H1 (cell line): ENCODE results near the gene ANK2. TPM values are rescaled to one million over a fixed set of nuclear protein-coding genes. Genes with fewer than 3 reads are reported as not detected.

Source experiments
- CTCF ChIA-PET: fragments of 300-600 bp; sonication (Branson Sonifier 250); formaldehyde crosslinking; loops from one replicate; lab custom pipeline; 2021; ENCODE audit not compliant: partially characterized antibody; lab: Charles Lee
- POLR2A ChIA-PET: fragments of 300-600 bp; sonication (Branson Sonifier 250); formaldehyde crosslinking; loops from one replicate; lab custom pipeline; 2021; ENCODE audit warnings: inconsistent platforms; ENCODE audit not compliant: partially characterized antibody; lab: Charles Lee
- DNase-seq, 2 experiments: peaks; one replicate each; pipeline versions ENCODE4 v3.0.0 to v3.0.0-alpha.2; 2010 to 2022; ENCODE audit warnings: low spot score in 2 of 2, low read depth in 1 of 2, mixed read lengths in 1 of 2
- FAIRE-seq: peaks from 2 replicates; lab custom pipeline; 2011; peaks lifted over from hg19 to GRCh38; lab: Jason Lieb, UNC
- H2AFZ ChIP-seq: 2 replicates; pipeline ENCODE4 v1.8.1; 2012; ENCODE audit warnings: low read length, inconsistent platforms
- H2AK5ac ChIP-seq: 2 replicates; pipeline ENCODE4 v1.6.1; 2013; ENCODE audit warnings: low read depth, low read length
- H2BK120ac ChIP-seq: replicated peaks from 2 replicates; pipeline ENCODE3; 2013; ENCODE audit warnings: low read depth, low read length, inconsistent platforms
- H2BK12ac ChIP-seq: 2 replicates; pipeline ENCODE4 v1.6.1; 2013; ENCODE audit warnings: low read depth, low read length
- H2BK15ac ChIP-seq: 2 replicates; pipeline ENCODE4 v1.6.1; 2013; ENCODE audit warnings: low read length
- H2BK20ac ChIP-seq: 2 replicates; pipeline ENCODE4 v1.6.1; 2013; ENCODE audit warnings: low read length
- H2BK5ac ChIP-seq: 2 replicates; pipeline ENCODE4 v1.6.1; 2013; ENCODE audit warnings: low read depth, low read length
- H3K14ac ChIP-seq: 2 replicates; pipeline ENCODE4 v1.6.1; 2013; ENCODE audit warnings: inconsistent platforms; ENCODE audit not compliant: insufficient read length
- H3K18ac ChIP-seq: 2 replicates; pipeline ENCODE4 v1.6.1; 2013; ENCODE audit warnings: low read length; ENCODE audit errors: extremely low read depth
- H3K23ac ChIP-seq: 2 replicates; pipeline ENCODE4 v1.6.1; 2013; ENCODE audit warnings: inconsistent platforms; ENCODE audit not compliant: insufficient read length
- H3K23me2 ChIP-seq: 2 replicates; pipeline ENCODE4 v1.6.1; 2013; ENCODE audit warnings: low read depth, low read length
- H3K27ac ChIP-seq: 2 replicates; pipeline ENCODE4 v1.6.1; 2011; ENCODE audit warnings: low read depth, low read length, inconsistent platforms
- H3K27me3 ChIP-seq, 4 experiments: replicated peaks in 1 of 4; 1 replicate in 1 of 4; 2 replicates in 3 of 4; pipeline versions ENCODE4 v1.6.1 to v1.8.1; 2011 to 2013; ENCODE audit warnings: low read length in 3 of 4, mild to moderate bottlenecking in 3 of 4, inconsistent platforms in 2 of 4, mixed read lengths in 2 of 4, moderate library complexity in 1 of 4; ENCODE audit not compliant: control insufficient read depth in 3 of 4, insufficient read depth in 3 of 4; ENCODE audit errors: extremely low read depth in 1 of 4
- H3K36me3 ChIP-seq, 4 experiments: 2 replicates each; pipeline versions ENCODE4 v1.6.1 to v1.8.1; 2011 to 2013; ENCODE audit warnings: mild to moderate bottlenecking in 4 of 4, low read length in 3 of 4, moderate library complexity in 2 of 4, control low read depth in 1 of 4, inconsistent platforms in 1 of 4; ENCODE audit not compliant: insufficient read depth in 4 of 4, control insufficient read depth in 2 of 4
- H3K4ac ChIP-seq: replicated peaks from 2 replicates; pipeline ENCODE3; 2013; ENCODE audit warnings: low read length, low read depth, mixed read lengths, inconsistent platforms; ENCODE audit not compliant: insufficient read length
- H3K4me1 ChIP-seq, 4 experiments: replicated peaks in 1 of 4; 1 replicate in 1 of 4; 2 replicates in 3 of 4; pipeline versions ENCODE4 v1.6.1 to v1.8.1; 2011 to 2013; ENCODE audit warnings: low read length in 3 of 4, inconsistent platforms in 2 of 4, mixed read lengths in 1 of 4; ENCODE audit not compliant: insufficient read depth in 4 of 4, control insufficient read depth in 3 of 4
- H3K4me2 ChIP-seq, 2 experiments: 2 replicates each; pipeline versions ENCODE4 v1.6.1 to v1.8.1; 2011 to 2013; ENCODE audit warnings: low read depth in 2 of 2, low read length in 2 of 2, control low read depth in 1 of 2, inconsistent platforms in 1 of 2, mild to moderate bottlenecking in 1 of 2; ENCODE audit not compliant: insufficient read depth in 1 of 2
- H3K4me3 ChIP-seq, 4 experiments: fragments of 200-600, 300-600 bp in 1 of 4; sonication (generic), shearing (Covaris generic), sonication (Bioruptor Twin) in 1 of 4; 2 replicates each; pipeline versions ENCODE4 v1.5.1 to v1.8.1; 2011 to 2016; ENCODE audit warnings: low read length in 4 of 4, low read depth in 3 of 4, control low read depth in 2 of 4, inconsistent platforms in 2 of 4, mild to moderate bottlenecking in 2 of 4, mixed read lengths in 1 of 4, moderate library complexity in 1 of 4; ENCODE audit not compliant: insufficient read depth in 2 of 4; ENCODE audit errors: extremely low read depth in 1 of 4
- H3K56ac ChIP-seq: replicated peaks from 2 replicates; pipeline ENCODE3; 2013; ENCODE audit warnings: low read depth, mild to moderate bottlenecking, mixed read lengths, low read length, inconsistent platforms; ENCODE audit not compliant: insufficient read length
- H3K79me1 ChIP-seq: 2 replicates; pipeline ENCODE4 v1.6.1; 2013; ENCODE audit warnings: low read depth, low read length, control low read depth
- H3K79me2 ChIP-seq, 2 experiments: 2 replicates each; pipeline versions ENCODE4 v1.6.1 to v1.8.1; 2012 to 2013; ENCODE audit warnings: low read length in 2 of 2, mild to moderate bottlenecking in 2 of 2, inconsistent platforms in 1 of 2; ENCODE audit not compliant: insufficient read depth in 2 of 2, control insufficient read depth in 1 of 2
- H3K9ac ChIP-seq, 4 experiments: replicated peaks in 1 of 4; 1 replicate in 1 of 4; 2 replicates in 3 of 4; pipeline versions ENCODE4 v1.6.1 to v1.8.1; 2011 to 2013; ENCODE audit warnings: low read depth in 3 of 4, low read length in 3 of 4, control low read depth in 2 of 4, mild to moderate bottlenecking in 2 of 4, moderate library complexity in 2 of 4, inconsistent platforms in 1 of 4; ENCODE audit errors: extremely low read depth in 1 of 4
- H3K9me3 ChIP-seq, 2 experiments: 2 replicates each; pipeline versions ENCODE4 v1.6.1 to v1.8.1; 2012 to 2013; ENCODE audit warnings: mild to moderate bottlenecking in 2 of 2, moderate library complexity in 2 of 2, control low read depth in 1 of 2, inconsistent platforms in 1 of 2, low read depth in 1 of 2, low read length in 1 of 2, mixed read lengths in 1 of 2; ENCODE audit not compliant: insufficient read depth in 2 of 2
- H4K20me1 ChIP-seq, 2 experiments: replicated peaks in 1 of 2; 2 replicates each; pipeline versions ENCODE3 to v1.8.1; 2011 to 2013; ENCODE audit warnings: inconsistent platforms in 2 of 2, low read length in 2 of 2, mild to moderate bottlenecking in 1 of 2; ENCODE audit not compliant: insufficient read depth in 2 of 2, control insufficient read depth in 1 of 2
- H4K5ac ChIP-seq: 2 replicates; pipeline ENCODE4 v1.6.1; 2013; ENCODE audit warnings: low read length, low read depth, mixed read lengths, inconsistent platforms; ENCODE audit not compliant: insufficient read length
- H4K8ac ChIP-seq: 2 replicates; pipeline ENCODE4 v1.8.0; 2013; ENCODE audit warnings: mild to moderate bottlenecking, moderate library complexity, low read length, inconsistent platforms; ENCODE audit not compliant: insufficient read depth; ENCODE audit errors: extremely low read depth
- H4K91ac ChIP-seq: replicated peaks from 2 replicates; pipeline ENCODE3; 2013; ENCODE audit warnings: low read length, mixed read lengths, inconsistent platforms; ENCODE audit not compliant: insufficient read length
- SP2 ChIP-seq: IDR thresholded peaks from 2 replicates; pipeline ENCODE4 v1.6.1; 2012; ENCODE audit warnings: mild to moderate bottlenecking, low read length, inconsistent platforms
- polyA plus RNA-seq, 7 experiments: library from polyadenylated mRNA; depleted of rRNA in 3 of 7; stranded (reverse) in 5 of 7; unstranded in 2 of 7; fragments of >200 nt in 5 of 7; fragments of 200-250 nt in 2 of 7; gene quantifications; 1 replicate in 5 of 7; 2 replicates in 1 of 7; 4 replicates in 1 of 7; pipeline versions ENCODE4 v1.2.1 to v1.2.3, GENCODE V29; 2011 to 2013; ENCODE audit warnings: missing spikeins in 2 of 7, mixed read lengths in 2 of 7
- total RNA-seq: library from RNA; stranded (reverse); fragmentation: NEBNext Ultra II Directional; extraction: Animal tissue kit (Norgen Biotek cat#: 25700); gene quantifications from 2 replicates; pipeline ENCODE4 v1.2.1, GENCODE V29; 2021

Gene ANK2
- total and polyA plus RNA-seq, 2 of the 8 experiments (the other 6 are each of a cell fraction or from before 2014, with no cell fraction given) = 14.2 to 35.1 TPM

DNA sequence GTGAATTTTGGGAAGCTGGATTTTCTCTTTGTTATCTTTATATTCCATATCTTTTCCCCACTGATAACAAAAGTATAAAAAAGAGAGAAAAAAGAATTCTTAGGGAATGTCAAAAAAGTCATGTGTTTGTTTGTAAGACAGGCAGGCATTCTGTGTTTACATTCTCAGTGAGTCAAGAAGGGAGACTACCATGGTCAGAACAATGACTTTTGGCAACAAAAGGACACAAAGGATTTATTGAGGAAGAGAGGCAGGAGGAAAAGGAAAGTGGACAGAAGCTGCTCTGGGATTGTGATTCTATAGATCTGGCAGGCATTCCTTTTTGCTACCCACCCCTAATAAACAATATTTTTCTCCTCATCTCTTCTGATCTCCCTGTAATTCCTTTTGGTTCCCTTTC lies 5.9 kb upstream of the ANK2 start:
- POLR2A ChIA-PET = interaction anchor here (1.0 to 1.1 kb wide), 2 partner anchors 9 to 15 kb away, joined by 3 read pairs; no protein-coding TSS in a partner anchor
- Histone ChIP-seq H3K23ac (no peak overlapping the region), H3K23me2 (no peaks in the 10 kb centered on the region)

More for the DNA sequence above, 5.9 kb upstream of the ANK2 start:
- H3K9me3 ChIP-seq = no peaks in the 10 kb centered on the region
- peaks cover 0 to 1% (median 0%) of the 10 kb centered on the region in 4 experiments; a peak in 1 of 7 replicates for H3K27me3 ChIP-seq
- no peak overlapping the region for H4K5ac ChIP-seq
- H2BK120ac ChIP-seq = no peak overlapping the region
- no peak overlapping the region for H3K9ac ChIP-seq
- no peak overlapping the region for H2AK5ac ChIP-seq
- no peak overlapping the region for H2BK12ac ChIP-seq
- no peak for TF ChIP-seq SP2
- no peak overlapping the region for H2BK5ac ChIP-seq
- H3K79me2 ChIP-seq = no peaks in the 10 kb centered on the region
- no peak overlapping the region for H3K18ac ChIP-seq
- H4K20me1 ChIP-seq = no peaks in the 10 kb centered on the region
- H4K91ac ChIP-seq = no peak overlapping the region
- no peak overlapping the region for H2AFZ ChIP-seq
- H3K36me3 ChIP-seq = no peaks in the 10 kb centered on the region
- H3K4me2 ChIP-seq = no peak overlapping the region
- no peaks in the 10 kb centered on the region; a peak in 1 of 7 replicates for H3K4me1 ChIP-seq
- no peak for DNase-seq
- H2BK15ac ChIP-seq = no peak overlapping the region
- no peak overlapping the region for H2BK20ac ChIP-seq
- no peak overlapping the region for H3K4me3 ChIP-seq
- no peak overlapping the region for H4K8ac ChIP-seq
- no peak overlapping the region for H3K56ac ChIP-seq
- H3K79me1 ChIP-seq = no peaks in the 10 kb centered on the region; the same call in 1 of the 2 replicates
- H3K14ac ChIP-seq = no peak overlapping the region
- H3K27ac ChIP-seq = no peak overlapping the region
- no peak overlapping the region for H3K4ac ChIP-seq
- no peak for FAIRE-seq
- CTCF ChIA-PET = interaction anchor here (0.6 to 1.8 kb wide), 3 partner anchors 13 to 455 kb away, joined by 3 to 4 read pairs (median 3); no protein-coding TSS in a partner anchor
